ENCODE measurements around the gene HES5.

HES5 gene

GRCh38 chr1:2544875-2545640 is 15.0 kb upstream of the HES5 start:
- H3K9me3 ChIP-seq (ENCODE audit: control insufficient read depth in 2 of 2, low read length in 2 of 2): no peaks in the 10 kb centered on the region
- H3K36me3 ChIP-seq (ENCODE audit: control insufficient read depth in 2 of 2, insufficient read depth in 2 of 2, low read length in 2 of 2): no peaks in the 10 kb centered on the region
- H3K9ac ChIP-seq (ENCODE audit: low read length in 2 of 2): no peak overlapping the region
- no peak overlapping the region for H3K27ac ChIP-seq (ENCODE audit: low read length)
- H3K27me3 ChIP-seq (ENCODE audit: control insufficient read depth in 1 of 2, insufficient read depth in 2 of 2, low read length in 2 of 2): peaks cover 12 to 52% of the 10 kb centered on the region in 2 donors
- no peak overlapping the region for H3K4me3 ChIP-seq (ENCODE audit: low read length in 2 of 2)
- peaks cover 51% of the 10 kb centered on the region for H3K4me1 ChIP-seq (ENCODE audit: control insufficient read depth, insufficient read depth, low read length)

DNA sequence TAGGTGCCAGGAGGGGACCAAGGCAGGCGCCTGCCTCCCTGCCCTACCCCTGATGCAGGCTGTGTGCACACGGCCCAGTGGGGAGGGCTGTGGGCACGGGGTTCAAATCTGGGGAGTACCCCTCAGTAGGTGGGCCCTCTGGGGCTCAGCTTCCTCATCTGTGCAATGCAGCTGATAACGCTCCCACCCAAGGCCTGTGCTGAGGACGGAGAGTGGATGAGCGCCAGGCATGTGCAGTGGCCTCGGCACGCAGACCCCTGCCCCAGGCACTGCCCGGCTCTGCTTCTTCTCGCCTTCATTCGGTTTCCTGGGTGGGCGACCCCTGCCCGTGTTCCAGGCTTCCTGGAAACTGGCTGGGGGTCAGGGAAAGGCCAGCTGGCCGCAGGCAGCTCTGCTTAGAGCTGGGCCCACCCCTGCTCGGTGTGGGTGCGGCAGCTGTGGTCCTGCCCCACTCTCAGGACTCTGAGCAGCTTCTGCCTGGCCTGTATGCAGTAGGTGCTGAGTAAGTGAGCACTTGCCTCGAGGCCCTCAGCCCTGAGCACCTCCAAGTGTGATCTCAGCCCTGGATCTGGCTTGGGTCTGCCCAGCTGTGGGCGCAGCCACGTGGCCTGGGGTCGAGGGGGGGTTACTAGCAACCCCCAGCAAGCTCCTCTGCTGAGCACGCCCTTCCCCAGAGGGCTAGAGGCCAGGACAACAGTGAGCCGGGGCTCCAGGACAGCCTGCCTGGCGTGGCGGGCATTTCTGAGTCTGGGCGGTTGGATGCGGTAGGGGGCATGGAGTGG is 14.2 kb upstream of the HES5 start:
- no peaks in the 10 kb centered on the region for H3K9me3 ChIP-seq (ENCODE audit: control insufficient read depth in 2 of 2, low read length in 2 of 2)
- no peak overlapping the region for H3K9ac ChIP-seq (ENCODE audit: low read length in 2 of 2)
- H3K27ac ChIP-seq (ENCODE audit: low read length): no peak overlapping the region
- H3K4me1 ChIP-seq (ENCODE audit: control insufficient read depth, insufficient read depth, low read length): peaks cover 50% of the 10 kb centered on the region
- peaks cover 18 to 59% of the 10 kb centered on the region in 2 donors for H3K27me3 ChIP-seq (ENCODE audit: control insufficient read depth in 1 of 2, insufficient read depth in 2 of 2, low read length in 2 of 2)
- H3K36me3 ChIP-seq (ENCODE audit: control insufficient read depth in 2 of 2, insufficient read depth in 2 of 2, low read length in 2 of 2): no peaks in the 10 kb centered on the region
- no peak overlapping the region for H3K4me3 ChIP-seq (ENCODE audit: low read length in 2 of 2)

DNA sequence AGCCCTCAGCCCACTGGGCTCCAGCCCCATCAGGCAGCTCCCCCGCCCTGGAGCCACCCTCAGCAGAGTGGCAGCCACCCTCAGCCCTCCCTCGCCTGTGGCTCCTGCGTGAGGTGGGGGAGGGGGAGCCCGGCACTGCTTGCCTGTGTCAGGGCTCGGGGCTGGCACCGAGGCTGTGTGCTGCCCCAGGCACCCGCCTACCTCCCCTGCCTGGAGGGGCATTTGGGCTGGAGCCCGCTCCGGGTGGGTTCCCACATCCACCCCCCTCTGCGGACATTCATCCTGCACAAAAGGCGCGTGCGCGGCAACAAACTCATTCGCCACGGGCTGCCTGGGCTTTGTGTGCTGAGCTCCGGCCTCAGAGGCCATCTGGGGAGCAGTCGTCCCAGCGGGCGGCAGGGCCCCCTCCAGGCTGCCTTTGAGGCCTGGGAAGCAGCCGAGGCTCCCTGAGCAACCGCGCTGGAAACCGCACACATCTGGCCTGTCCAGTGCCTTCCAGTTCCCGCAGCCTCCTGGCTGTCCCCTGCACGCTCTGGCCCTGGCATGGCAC is 13.6 kb upstream of the HES5 start:
- peaks cover 18 to 62% of the 10 kb centered on the region in 2 donors for H3K27me3 ChIP-seq (ENCODE audit: control insufficient read depth in 1 of 2, insufficient read depth in 2 of 2, low read length in 2 of 2)

GRCh38 chr1:2542246-2542915 is 12.3 kb upstream of the HES5 start:
- Histone ChIP-seq H3K4me3 (ENCODE audit: low read length in 2 of 2) (no peak overlapping the region), H3K4me1 (ENCODE audit: control insufficient read depth, insufficient read depth, low read length) (peaks cover 33% of the 10 kb centered on the region), H3K27ac (ENCODE audit: low read length) (no peak overlapping the region), H3K9me3 (ENCODE audit: control insufficient read depth in 2 of 2, low read length in 2 of 2) (no peaks in the 10 kb centered on the region), H3K36me3 (ENCODE audit: control insufficient read depth in 2 of 2, insufficient read depth in 2 of 2, low read length in 2 of 2) (no peaks in the 10 kb centered on the region), H3K9ac (ENCODE audit: low read length in 2 of 2) (no peak overlapping the region), H3K27me3 (ENCODE audit: control insufficient read depth in 1 of 2, insufficient read depth in 2 of 2, low read length in 2 of 2) (peaks cover 23 to 59% of the 10 kb centered on the region in 2 donors)

More for the DNA sequence above, 13.6 kb upstream of the HES5 start:
- no peak overlapping the region for H3K4me3 ChIP-seq (ENCODE audit: low read length in 2 of 2)
- no peaks in the 10 kb centered on the region for H3K36me3 ChIP-seq (ENCODE audit: control insufficient read depth in 2 of 2, insufficient read depth in 2 of 2, low read length in 2 of 2)
- H3K4me1 ChIP-seq (ENCODE audit: control insufficient read depth, insufficient read depth, low read length): peaks cover 44% of the 10 kb centered on the region
- H3K9me3 ChIP-seq (ENCODE audit: control insufficient read depth in 2 of 2, low read length in 2 of 2): no peaks in the 10 kb centered on the region
- H3K9ac ChIP-seq (ENCODE audit: low read length in 2 of 2): no peak overlapping the region
- H3K27ac ChIP-seq (ENCODE audit: low read length): no peak overlapping the region

DNA sequence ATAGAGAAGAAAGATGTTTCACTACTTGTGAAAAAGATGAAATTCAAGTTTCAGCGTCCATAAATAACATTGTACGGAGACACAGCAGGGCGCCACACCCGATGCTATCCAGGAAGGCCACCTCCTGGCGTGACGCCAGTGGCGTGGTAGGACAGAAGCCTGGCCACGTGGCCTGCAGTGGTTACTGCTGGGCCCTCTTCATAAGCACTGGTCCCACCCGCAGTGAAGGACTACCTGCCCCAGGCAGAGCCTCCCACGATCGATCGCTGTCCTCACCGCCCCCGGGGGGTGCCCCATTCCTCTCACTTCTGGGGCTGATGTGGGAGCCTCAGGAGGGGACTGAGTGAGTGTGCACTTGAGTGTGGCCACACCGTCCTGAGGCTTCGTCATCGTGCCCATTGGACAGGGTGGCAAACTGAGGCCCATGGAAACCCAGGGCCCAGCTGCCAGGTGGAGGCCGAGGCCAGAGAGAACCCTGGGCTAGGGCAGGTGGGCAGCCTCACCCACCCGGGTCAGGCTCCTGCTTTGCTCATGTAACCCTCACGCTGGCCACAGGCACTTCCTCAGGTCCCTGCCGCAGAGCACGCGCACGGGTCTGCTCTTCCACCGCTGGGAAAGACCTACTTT is 11.7 kb upstream of the HES5 start:
- peaks cover 23 to 58% of the 10 kb centered on the region in 2 donors for H3K27me3 ChIP-seq (ENCODE audit: control insufficient read depth in 1 of 2, insufficient read depth in 2 of 2, low read length in 2 of 2)
- H3K9ac ChIP-seq (ENCODE audit: low read length in 2 of 2): no peak overlapping the region
- no peaks in the 10 kb centered on the region for H3K36me3 ChIP-seq (ENCODE audit: control insufficient read depth in 2 of 2, insufficient read depth in 2 of 2, low read length in 2 of 2)
- no peak overlapping the region for H3K4me3 ChIP-seq (ENCODE audit: low read length in 2 of 2)
- no peaks in the 10 kb centered on the region for H3K9me3 ChIP-seq (ENCODE audit: control insufficient read depth in 2 of 2, low read length in 2 of 2)
- H3K27ac ChIP-seq (ENCODE audit: low read length): no peak overlapping the region
- peaks cover 27% of the 10 kb centered on the region for H3K4me1 ChIP-seq (ENCODE audit: control insufficient read depth, insufficient read depth, low read length)

- Histone ChIP-seq H3K4me3 (ENCODE audit: low read length in 2 of 2) (no peak overlapping the region), H3K36me3 (ENCODE audit: control insufficient read depth in 2 of 2, insufficient read depth in 2 of 2, low read length in 2 of 2) (no peaks in the 10 kb centered on the region), H3K27me3 (ENCODE audit: control insufficient read depth in 1 of 2, insufficient read depth in 2 of 2, low read length in 2 of 2) (peaks cover 25 to 59% of the 10 kb centered on the region in 2 donors), H3K27ac (ENCODE audit: low read length) (no peak overlapping the region), H3K4me1 (ENCODE audit: control insufficient read depth, insufficient read depth, low read length) (peaks cover 21% of the 10 kb centered on the region), H3K9me3 (ENCODE audit: control insufficient read depth in 2 of 2, low read length in 2 of 2) (no peaks in the 10 kb centered on the region), H3K9ac (ENCODE audit: low read length in 2 of 2) (no peak overlapping the region)
These were observed 10.9 kb upstream of the HES5 start for GRCh38 chr1:2540816-2541492.

- Histone ChIP-seq H3K4me3 (ENCODE audit: low read length in 2 of 2) (no peak overlapping the region), H3K27me3 (ENCODE audit: control insufficient read depth in 1 of 2, insufficient read depth in 2 of 2, low read length in 2 of 2) (peaks cover 29 to 60% of the 10 kb centered on the region in 2 donors), H3K27ac (ENCODE audit: low read length) (no peak overlapping the region), H3K9me3 (ENCODE audit: control insufficient read depth in 2 of 2, low read length in 2 of 2) (no peaks in the 10 kb centered on the region), H3K9ac (ENCODE audit: low read length in 2 of 2) (no peak overlapping the region), H3K36me3 (ENCODE audit: control insufficient read depth in 2 of 2, insufficient read depth in 2 of 2, low read length in 2 of 2) (no peaks in the 10 kb centered on the region), H3K4me1 (ENCODE audit: control insufficient read depth, insufficient read depth, low read length) (peaks cover 6% of the 10 kb centered on the region)
These were observed 9.3 kb upstream of the HES5 start for GRCh38 chr1:2539312-2539907.

GRCh38 chr1:2538872-2539271 is 8.8 kb upstream of the HES5 start:
- H3K4me1 ChIP-seq (ENCODE audit: control insufficient read depth, insufficient read depth, low read length): peaks cover under 1% of the 10 kb centered on the region
- H3K27me3 ChIP-seq (ENCODE audit: control insufficient read depth in 1 of 2, insufficient read depth in 2 of 2, low read length in 2 of 2): peaks cover 30 to 61% of the 10 kb centered on the region in 2 donors
- H3K9ac ChIP-seq (ENCODE audit: low read length in 2 of 2): no peak overlapping the region
- no peak overlapping the region for H3K4me3 ChIP-seq (ENCODE audit: low read length in 2 of 2)
- H3K9me3 ChIP-seq (ENCODE audit: control insufficient read depth in 2 of 2, low read length in 2 of 2): no peaks in the 10 kb centered on the region
- no peaks in the 10 kb centered on the region for H3K36me3 ChIP-seq (ENCODE audit: control insufficient read depth in 2 of 2, insufficient read depth in 2 of 2, low read length in 2 of 2)
- H3K27ac ChIP-seq (ENCODE audit: low read length): no peak overlapping the region

- no peaks in the 10 kb centered on the region for H3K9me3 ChIP-seq (ENCODE audit: control insufficient read depth in 2 of 2, low read length in 2 of 2)
- peaks cover 31 to 62% of the 10 kb centered on the region in 2 donors for H3K27me3 ChIP-seq (ENCODE audit: control insufficient read depth in 1 of 2, insufficient read depth in 2 of 2, low read length in 2 of 2)
- no peaks in the 10 kb centered on the region for H3K36me3 ChIP-seq (ENCODE audit: control insufficient read depth in 2 of 2, insufficient read depth in 2 of 2, low read length in 2 of 2)
- no peak overlapping the region for H3K27ac ChIP-seq (ENCODE audit: low read length)
- H3K4me3 ChIP-seq (ENCODE audit: low read length in 2 of 2): no peak overlapping the region
- no peaks in the 10 kb centered on the region for H3K4me1 ChIP-seq (ENCODE audit: control insufficient read depth, insufficient read depth, low read length)
- H3K9ac ChIP-seq (ENCODE audit: low read length in 2 of 2): no peak overlapping the region
These were observed 8.3 kb upstream of the HES5 start for GRCh38 chr1:2538376-2538775.

Data from stomach smooth muscle (tissue), 2 donors.